ENCODE measurements around the gene CHRNB2.

- TF ChIP-seq POLR2A (IDR thresholded peaks at IDR 0.05; ENCODE audit: control extremely low read depth in 1 of 2, low read depth in 2 of 2, low read length in 2 of 2) (no peak), CTCF (IDR thresholded peaks at IDR 0.05; ENCODE audit: control extremely low read depth in 1 of 3, insufficient read depth in 1 of 3, low read depth in 1 of 3, low read length in 3 of 3) (no peak), KDM1A (IDR thresholded peaks at IDR 0.05; ENCODE audit: borderline replicate concordance, low read length) (no peak), SUZ12 (IDR thresholded peaks at IDR 0.05; ENCODE audit: low read length) (no peak), SP2 (IDR thresholded peaks at IDR 0.05; ENCODE audit: low read length) (no peak), EP300 (IDR thresholded peaks at IDR 0.05; ENCODE audit: borderline replicate concordance in 1 of 2, low read depth in 2 of 2, low read length in 2 of 2) (no peak), EGR1 (IDR thresholded peaks at IDR 0.05; ENCODE audit: borderline replicate concordance, low read depth, low read length) (no peak), ZNF274 (IDR thresholded peaks at IDR 0.05; ENCODE audit: borderline replicate concordance, extremely low read depth, low read length) (no peak), POLR2AphosphoS5 (IDR thresholded peaks at IDR 0.05; ENCODE audit: low read depth, low read length) (no peak), CBX5 (IDR thresholded peaks at IDR 0.05; ENCODE audit: low read depth, low read length) (no peak), SIN3A (conservative IDR thresholded peaks at IDR 0.05 in 1 of 2, IDR thresholded peaks at IDR 0.05 in 1 of 2; ENCODE audit: low read depth in 1 of 2, low read length in 2 of 2) (no peak), TAF1 (IDR thresholded peaks at IDR 0.05; ENCODE audit: low read depth, low read length) (no peak)
These were observed 20.4 kb upstream of the CHRNB2 start for GRCh38 chr1:154547105-154547732.

Measured in H1 (cell line).